A673 (cell line): ENCODE measurements around the gene SLC38A3. TPM values are rescaled to one million over a fixed set of nuclear protein-coding genes. Genes with fewer than 3 reads are reported as not detected.

Source experiments
- BruUV-seq: library from RNA; stranded (reverse); fragments of 400-500 nt; replicated peaks from 2 replicates; lab custom pipeline; 2021; lab: Mats Ljungman, UMichigan
- CTCF ChIA-PET: fragments of 300-600 bp; sonication (Branson Sonifier 250); formaldehyde crosslinking; loops from one replicate; lab custom pipeline; 2022; ENCODE audit warnings: antibody characterized with exemption; lab: Charles Lee
- POLR2A ChIA-PET: fragments of 300-600 bp; sonication (Branson Sonifier 250); formaldehyde crosslinking; loops from one replicate; lab custom pipeline; 2022; ENCODE audit warnings: antibody characterized with exemption; ENCODE audit not compliant: low non-redundant PET; lab: Charles Lee
- DNase-seq: peaks from one replicate; pipeline ENCODE4 v3.0.0-alpha.2; 2015; ENCODE audit warnings: low spot score
- H3K27ac ChIP-seq: fragments of 200-600 bp; sonication (generic); 2 replicates; pipeline ENCODE4 v1.5.1; 2016; ENCODE audit warnings: mixed run types, low read depth, mild to moderate bottlenecking, mixed read lengths, antibody characterized with exemption, low read length; ENCODE audit not compliant: poor library complexity, severe bottlenecking
- H3K27me3 ChIP-seq: fragments of 200-600 bp; sonication (generic); replicated peaks from 2 replicates; pipeline ENCODE4 v1.6.1; 2017; ENCODE audit warnings: mixed run types, low read depth, mild to moderate bottlenecking, mixed read lengths, antibody characterized with exemption, low read length; ENCODE audit not compliant: insufficient read depth, poor library complexity
- H3K36me3 ChIP-seq: fragments of 200-600 bp; sonication (generic); 2 replicates; pipeline ENCODE4 v1.6.1; 2016; ENCODE audit warnings: mixed run types, mild to moderate bottlenecking, mixed read lengths, antibody characterized with exemption, low read length; ENCODE audit not compliant: insufficient read depth, poor library complexity, severe bottlenecking
- H3K4me1 ChIP-seq: fragments of 200-600 bp; sonication (generic); 2 replicates; pipeline ENCODE4 v1.6.1; 2017; ENCODE audit warnings: mixed run types, mild to moderate bottlenecking, mixed read lengths, antibody characterized with exemption, low read length; ENCODE audit not compliant: insufficient read depth, poor library complexity, severe bottlenecking
- H3K4me3 ChIP-seq: fragments of 200-600 bp; sonication (generic); 2 replicates; pipeline ENCODE4 v1.5.1; 2016; ENCODE audit warnings: low read depth, mixed run types, mild to moderate bottlenecking, mixed read lengths, low read length; ENCODE audit not compliant: poor library complexity, severe bottlenecking
- H3K9me3 ChIP-seq: fragments of 200-600 bp; sonication (generic); 2 replicates; pipeline ENCODE4 v1.6.1; 2016; ENCODE audit warnings: mixed run types, low read depth, mild to moderate bottlenecking, mixed read lengths, antibody characterized with exemption, low read length; ENCODE audit not compliant: poor library complexity, severe bottlenecking
- EZH2 ChIP-seq: fragments of 200-600 bp; sonication (generic); IDR thresholded peaks from 2 replicates; pipeline ENCODE4 v1.6.1; 2017; ENCODE audit warnings: borderline replicate concordance, low read depth, mild to moderate bottlenecking, mixed read lengths, antibody characterized with exemption, low read length; ENCODE audit not compliant: poor library complexity, severe bottlenecking
- intact Hi-C: fragments of 100-400 bp; cut with micrococcal nuclease; formaldehyde crosslinking; loops from one replicate; pipeline ENCODE4 v1.10.0; 2022; ENCODE audit not compliant: unreplicated experiment
- total RNA-seq: library from RNA; stranded (reverse); gene quantifications from 2 replicates; pipeline ENCODE4 v1.2.3, GENCODE V29; 2021
- TF ChIP-seq, protein P1 (sequence below): fragments of 300-800, 200-600 bp; sonication (generic); conservative IDR thresholded peaks from 2 replicates; pipeline ENCODE4 v1.5.1; 2017; ENCODE audit warnings: low read depth, mild to moderate bottlenecking, antibody characterized with exemption, low read length, moderate library complexity, mixed read lengths

The SLC38A3 gene
- total RNA-seq, 1 experiment from 2014 or later, result not detected

DNA sequence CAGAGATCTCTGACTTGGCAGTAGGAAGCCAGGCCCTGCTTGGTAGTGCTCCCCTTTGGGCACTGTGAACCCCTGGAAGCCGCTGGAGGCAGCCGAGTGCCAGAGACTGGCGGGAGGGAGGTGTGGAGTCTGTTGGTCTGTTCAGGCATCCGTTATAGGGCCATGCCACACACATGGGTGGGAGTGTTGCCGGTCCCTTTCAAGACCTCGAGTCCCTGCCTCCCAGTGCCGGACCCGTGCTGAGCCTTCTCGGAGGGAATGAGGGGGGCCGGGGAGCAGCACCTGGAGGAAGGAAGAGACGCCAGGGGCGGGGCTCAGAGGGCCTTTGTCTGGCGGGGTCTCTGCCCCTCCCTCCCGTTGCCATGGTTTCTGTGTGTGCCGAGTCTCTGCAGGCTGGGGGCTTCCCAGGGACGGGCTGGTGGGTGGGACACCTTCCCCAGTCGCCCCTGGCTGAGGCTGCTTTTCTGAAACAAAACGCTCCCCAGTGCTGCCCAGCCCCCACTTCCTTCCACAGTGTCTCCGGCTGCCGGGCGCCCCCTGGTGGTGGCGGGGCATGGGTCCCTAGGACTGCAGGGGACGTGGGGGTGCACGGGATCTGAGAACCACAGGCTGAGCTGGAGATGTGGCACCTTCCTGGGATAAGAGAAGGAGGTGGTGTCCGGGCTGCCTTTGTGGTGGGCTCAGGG lies 40.9 kb downstream of the SLC38A3 start:
- DNase-seq, result peak; percentile 85
- intact Hi-C loops, result loop anchor here (1.0 kb wide), 1 partner anchor 19 kb away; no protein-coding TSS in a partner anchor
- BruUV-seq, result no TSS peak
- peak overlapping the region; percentile 42 for H3K4me3 ChIP-seq
- POLR2A ChIA-PET, result no interaction called here
- no peak for TF ChIP-seq EZH2
- TF ChIP-seq, protein P1, sequence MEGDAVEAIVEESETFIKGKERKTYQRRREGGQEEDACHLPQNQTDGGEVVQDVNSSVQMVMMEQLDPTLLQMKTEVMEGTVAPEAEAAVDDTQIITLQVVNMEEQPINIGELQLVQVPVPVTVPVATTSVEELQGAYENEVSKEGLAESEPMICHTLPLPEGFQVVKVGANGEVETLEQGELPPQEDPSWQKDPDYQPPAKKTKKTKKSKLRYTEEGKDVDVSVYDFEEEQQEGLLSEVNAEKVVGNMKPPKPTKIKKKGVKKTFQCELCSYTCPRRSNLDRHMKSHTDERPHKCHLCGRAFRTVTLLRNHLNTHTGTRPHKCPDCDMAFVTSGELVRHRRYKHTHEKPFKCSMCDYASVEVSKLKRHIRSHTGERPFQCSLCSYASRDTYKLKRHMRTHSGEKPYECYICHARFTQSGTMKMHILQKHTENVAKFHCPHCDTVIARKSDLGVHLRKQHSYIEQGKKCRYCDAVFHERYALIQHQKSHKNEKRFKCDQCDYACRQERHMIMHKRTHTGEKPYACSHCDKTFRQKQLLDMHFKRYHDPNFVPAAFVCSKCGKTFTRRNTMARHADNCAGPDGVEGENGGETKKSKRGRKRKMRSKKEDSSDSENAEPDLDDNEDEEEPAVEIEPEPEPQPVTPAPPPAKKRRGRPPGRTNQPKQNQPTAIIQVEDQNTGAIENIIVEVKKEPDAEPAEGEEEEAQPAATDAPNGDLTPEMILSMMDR, result peak; percentile 85
- CTCF ChIA-PET, result interaction anchor here (0.8 to 1.5 kb wide), 5 partner anchors 10 to 51 kb away, joined by 3 to 17 read pairs (median 4); partner anchors contain the start of gene GNAI2
- H3K27ac ChIP-seq, result peak overlapping the region; percentile 74
- no peaks in the 10 kb centered on the region for H3K36me3 ChIP-seq
- no peaks in the 10 kb centered on the region for H3K9me3 ChIP-seq
- H3K27me3 ChIP-seq, result no peaks in the 10 kb centered on the region
- H3K4me1 ChIP-seq, result peaks cover 18% of the 10 kb centered on the region

GRCh38 chr3:50246517-50246954 lies 41.5 kb downstream of the SLC38A3 start:
- peak overlapping the region; percentile 74 for H3K27ac ChIP-seq
- no peaks in the 10 kb centered on the region for H3K36me3 ChIP-seq
- H3K9me3 ChIP-seq, result no peaks in the 10 kb centered on the region
- ChIA-PET POLR2A (no interaction called here), CTCF (interaction anchor here (0.8 to 1.5 kb wide), 5 partner anchors 11 to 52 kb away, joined by 3 to 17 read pairs (median 4); partner anchors contain the start of gene GNAI2)
- intact Hi-C loops, result loop anchor here (1.0 kb wide), 1 partner anchor 19 kb away; no protein-coding TSS in a partner anchor
- no peak for TF ChIP-seq EZH2
- TF ChIP-seq, protein P1, result 0 out of 2 replicates have a peak, but pooled peaks have one; percentile 2
- H3K4me1 ChIP-seq, result peaks cover 14% of the 10 kb centered on the region
- H3K4me3 ChIP-seq, result peak overlapping the region; percentile 42
- no peaks in the 10 kb centered on the region for H3K27me3 ChIP-seq
- no TSS peak for BruUV-seq
- peak; percentile 39 for DNase-seq

DNA sequence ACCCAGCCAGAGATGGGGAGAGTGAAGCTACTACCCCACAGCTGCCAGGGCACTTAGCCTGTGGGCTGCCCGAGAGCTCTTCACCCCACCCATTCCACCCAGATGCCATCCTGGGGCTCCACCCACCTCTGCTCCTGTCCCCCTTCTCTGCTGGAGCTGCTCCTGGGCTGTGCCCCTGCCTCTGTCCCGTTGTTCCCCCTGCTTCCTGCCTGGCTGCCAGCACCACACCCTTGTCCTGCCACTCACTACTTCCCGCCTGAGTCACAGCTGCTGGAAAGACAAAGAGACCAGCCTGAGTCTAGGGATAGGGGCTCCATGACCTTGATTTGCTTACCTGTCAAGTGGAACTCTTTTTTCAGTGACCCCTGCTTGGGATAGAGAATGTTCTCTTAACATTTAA lies 43.3 kb downstream of the SLC38A3 start:
- BruUV-seq, result no TSS peak
- Histone ChIP-seq H3K36me3 (no peaks in the 10 kb centered on the region), H3K4me3 (no peak overlapping the region), H3K27me3 (no peaks in the 10 kb centered on the region), H3K27ac (no peak overlapping the region), H3K4me1 (peaks cover 9% of the 10 kb centered on the region), H3K9me3 (no peaks in the 10 kb centered on the region)
- POLR2A ChIA-PET, result no interaction called here
- TF ChIP-seq EZH2, result no peak
- TF ChIP-seq, protein P1, result no peak
- no peak for DNase-seq
- CTCF ChIA-PET, result no interaction called here
- intact Hi-C loops, result no loop called here
